MV-4-11 (cell line): ENCODE measurements around the gene GRM4.

Source experiments
- DNase-seq: peaks from one replicate; lab custom pipeline; 2025; lab: John Stamatoyannopoulos, UW

The GRM4 gene

GRCh38 chr6:33979750-33980149 lies 166.1 kb downstream of the GRM4 start:
- no peak for DNase-seq

GRCh38 chr6:33978412-33979150 lies 167.3 kb downstream of the GRM4 start:
- DNase-seq: no peak

- no peak for DNase-seq
These were observed 168.1 kb downstream of the GRM4 start for GRCh38 chr6:33977606-33978411.

- DNase-seq: no peak
These were observed 169.2 kb downstream of the GRM4 start for GRCh38 chr6:33976437-33977360.

- DNase-seq: no peak
These were observed 170.0 kb downstream of the GRM4 start for GRCh38 chr6:33975661-33976436.

GRCh38 chr6:33974471-33974870 lies 171.4 kb downstream of the GRM4 start:
- no peak for DNase-seq

- no peak for DNase-seq
These were observed 171.9 kb downstream of the GRM4 start for GRCh38 chr6:33974030-33974429.

- DNase-seq: no peak
These were observed 174.3 kb downstream of the GRM4 start for GRCh38 chr6:33971580-33971979.
